IPS-NIHi7 (cell line): ENCODE data around the gene BEST4.
"Not testable (repeated sequence)": the region's sequence is repeated elsewhere in the genome, so short reads cannot be mapped to it uniquely, and the experiment has no call there.

Source experiments
- DNase-seq: peaks from one replicate; pipeline ENCODE4 v3.0.0; 2012; ENCODE audit warnings: mixed read lengths; ENCODE audit errors: extremely low spot score

The BEST4 gene

DNA sequence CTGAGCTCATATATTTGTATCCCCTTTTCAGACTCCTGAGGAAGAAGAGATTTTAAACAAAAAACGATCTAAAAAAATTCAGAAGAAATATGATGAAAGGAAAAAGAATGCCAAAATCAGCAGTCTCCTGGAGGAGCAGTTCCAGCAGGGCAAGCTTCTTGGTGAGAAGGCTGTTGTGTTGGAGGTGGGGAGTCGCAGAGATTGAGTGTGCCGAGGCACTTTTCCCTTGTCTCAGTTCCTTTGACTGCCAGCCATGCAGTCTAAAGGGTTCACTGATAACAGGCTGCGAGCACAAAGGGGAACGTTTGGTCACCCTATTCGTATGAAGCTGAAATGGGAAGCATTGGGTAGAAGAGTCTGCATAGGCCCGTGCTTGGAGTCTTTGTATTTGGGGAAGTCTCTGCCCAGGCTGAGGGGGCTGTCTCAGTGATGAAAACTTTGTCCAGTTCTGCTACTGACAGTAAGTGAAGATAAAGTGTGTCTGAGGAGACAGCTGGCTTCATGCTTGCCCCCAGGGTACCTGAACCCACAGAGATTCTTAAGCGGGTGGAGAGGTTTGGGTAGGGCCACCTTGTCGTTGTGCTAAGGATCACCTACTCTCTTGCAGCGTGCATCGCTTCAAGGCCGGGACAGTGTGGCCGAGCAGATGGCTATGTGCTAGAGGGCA lies 9.9 kb downstream of the BEST4 start:
- no peak for DNase-seq

DNA sequence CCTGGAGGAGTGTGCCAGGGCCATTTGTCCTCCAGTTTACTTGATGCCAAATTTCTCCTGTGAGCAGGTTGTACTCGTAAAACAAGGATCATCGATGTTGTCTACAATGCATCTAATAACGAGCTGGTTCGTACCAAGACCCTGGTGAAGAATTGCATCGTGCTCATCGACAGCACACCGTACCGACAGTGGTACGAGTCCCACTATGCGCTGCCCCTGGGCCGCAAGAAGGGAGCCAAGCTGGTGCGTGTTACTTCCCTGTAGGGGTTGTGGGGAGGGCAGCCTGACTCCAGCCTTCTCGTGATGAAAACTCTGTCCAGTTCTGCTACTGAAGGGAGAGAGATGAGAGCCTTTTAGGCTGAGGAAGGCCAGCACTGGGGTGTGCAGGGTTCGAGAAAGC lies 10.4 kb downstream of the BEST4 start:
- no peak for DNase-seq

DNA sequence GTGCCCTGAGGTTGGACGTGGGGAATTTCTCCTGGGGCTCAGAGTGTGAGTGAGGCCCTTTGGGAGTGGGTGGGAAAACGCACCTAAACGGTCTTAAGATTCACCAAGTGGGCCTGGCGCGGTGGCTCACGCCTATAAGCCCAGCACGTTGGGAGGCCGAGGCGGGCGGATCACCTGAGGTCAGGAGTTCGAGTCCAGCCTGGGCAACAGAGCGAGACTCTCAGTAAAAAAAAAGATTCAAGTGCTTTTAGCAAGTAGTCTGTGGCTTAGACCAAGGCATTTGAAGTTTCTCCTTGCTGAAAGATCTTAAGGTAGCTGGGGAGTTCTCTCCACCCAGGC lies 11.3 kb downstream of the BEST4 start:
- DNase-seq, result no peak

DNA sequence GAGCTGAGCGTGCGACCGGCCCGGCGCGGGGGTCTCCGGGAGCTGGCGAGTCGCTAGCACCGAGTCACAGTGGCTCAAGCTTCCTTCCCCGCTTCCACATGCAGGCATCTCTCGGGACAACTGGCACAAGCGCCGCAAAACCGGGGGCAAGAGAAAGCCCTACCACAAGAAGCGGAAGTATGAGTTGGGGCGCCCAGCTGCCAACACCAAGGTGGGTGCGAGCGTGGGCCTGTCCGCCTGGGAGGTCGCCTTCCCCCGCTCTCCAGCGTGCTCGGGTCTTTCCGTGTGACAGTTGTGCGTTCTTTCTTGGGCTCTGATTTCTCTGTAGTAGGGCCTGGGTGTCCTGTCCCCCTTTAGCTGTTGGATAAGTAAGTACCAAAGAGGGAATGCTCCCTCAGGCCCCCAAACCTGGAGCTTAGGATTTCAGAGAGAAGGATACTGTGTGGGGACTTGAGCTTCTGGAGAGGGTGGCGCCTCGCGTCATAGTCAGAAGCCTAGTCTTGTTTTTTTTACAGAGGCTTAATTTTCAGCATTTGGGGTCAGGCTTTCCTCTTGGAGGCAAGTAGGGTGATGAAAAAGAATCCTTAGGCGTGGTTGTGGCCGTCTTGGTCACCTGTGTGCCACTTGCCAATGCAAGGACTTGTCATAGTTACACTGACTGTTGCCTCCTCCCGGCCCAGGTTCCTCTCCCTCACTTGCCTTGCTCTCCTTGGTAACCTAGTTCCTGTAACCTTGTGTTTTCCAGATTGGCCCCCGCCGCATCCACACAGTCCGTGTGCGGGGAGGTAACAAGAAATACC lies 11.8 kb downstream of the BEST4 start:
- no peak for DNase-seq

DNA sequence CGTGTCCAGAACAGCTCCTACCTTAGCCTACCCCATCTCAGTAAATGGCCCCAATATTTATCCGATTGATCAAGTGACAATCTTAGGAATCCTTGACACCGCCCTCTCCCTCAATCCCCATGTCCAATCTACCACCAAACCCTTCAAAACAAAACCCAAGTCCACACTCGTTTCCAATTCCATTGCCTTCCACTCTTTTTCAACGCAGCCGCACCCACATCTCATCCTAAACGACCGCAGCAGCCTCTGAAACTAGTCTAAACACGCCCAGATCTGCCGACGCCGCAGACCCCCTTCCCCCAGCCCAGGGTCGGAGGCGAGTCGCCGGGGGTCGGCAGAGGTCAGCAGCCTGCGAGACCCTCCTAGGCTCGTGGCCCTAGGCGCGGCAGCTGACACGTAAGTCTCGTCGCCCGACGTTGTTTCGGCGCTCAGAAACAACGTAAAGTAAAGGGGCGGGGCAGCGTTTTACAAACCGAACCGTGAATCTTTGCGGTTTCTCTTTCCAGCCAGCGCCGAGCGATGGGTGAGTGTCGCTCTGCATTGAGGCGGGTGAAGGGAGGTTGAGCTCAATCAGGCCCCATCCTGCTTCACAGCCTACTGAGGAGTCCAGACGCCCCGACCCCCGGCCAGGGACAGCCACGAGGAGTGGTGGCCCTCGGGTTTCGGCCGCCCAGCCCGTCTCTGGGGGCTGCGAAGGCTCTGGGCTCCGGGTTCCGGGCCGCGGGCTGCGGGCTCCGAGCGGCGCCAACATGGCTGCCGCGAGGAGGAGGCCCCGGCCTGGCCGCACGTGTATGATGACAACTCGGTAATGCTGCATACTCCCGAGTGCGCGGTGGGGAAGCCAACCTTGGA lies 12.7 kb downstream of the BEST4 start, which contains the start of gene RPS8:
TSS of gene RPS8 (plus strand) at position 463 of the 852 bp plus-strand sequence. CDS start at position 520, 57 bp downstream.
- DNase-seq, result peak; percentile 93

DNA sequence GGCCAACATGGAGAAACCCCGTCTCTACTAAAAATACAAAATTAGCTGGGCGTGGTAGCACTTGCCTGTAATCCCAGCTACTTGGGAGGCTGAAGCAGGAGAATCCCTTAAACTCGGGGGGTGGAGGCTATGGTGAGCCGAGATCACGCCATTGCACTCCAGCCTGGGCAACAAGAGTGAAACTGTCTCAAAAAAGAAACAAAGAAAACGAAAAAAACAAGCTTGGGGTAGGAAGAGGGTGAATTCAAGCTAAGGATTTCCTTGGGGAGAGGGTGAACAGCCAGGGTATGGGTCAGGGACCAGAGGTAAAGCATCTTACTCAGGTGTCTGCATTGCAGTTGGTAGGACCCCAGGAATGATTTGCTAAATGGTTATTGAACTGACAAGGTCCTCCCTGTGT lies 21.5 kb downstream of the BEST4 start:
- DNase-seq, result not testable (repeated sequence)

DNA sequence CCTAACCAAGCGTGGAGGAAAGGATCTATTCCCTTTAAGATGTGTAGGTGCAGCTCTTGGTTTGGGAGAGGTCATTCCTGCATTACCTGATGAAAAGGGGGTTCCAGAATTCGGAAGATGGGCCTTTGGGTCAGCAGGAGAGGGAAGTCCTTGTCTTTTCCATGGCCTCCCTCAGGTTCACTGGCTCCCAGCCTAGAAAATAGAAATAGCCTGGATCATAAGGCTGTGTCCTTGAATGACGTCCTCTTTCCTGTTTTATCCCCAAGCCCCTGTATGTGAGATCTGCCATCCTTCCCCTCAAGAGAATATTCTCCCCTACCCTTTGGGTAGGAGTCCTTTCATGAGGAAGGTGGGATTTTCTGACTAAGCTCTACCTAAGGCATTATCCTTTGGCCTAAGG lies 27.1 kb downstream of the BEST4 start:
- DNase-seq, result no peak

DNA sequence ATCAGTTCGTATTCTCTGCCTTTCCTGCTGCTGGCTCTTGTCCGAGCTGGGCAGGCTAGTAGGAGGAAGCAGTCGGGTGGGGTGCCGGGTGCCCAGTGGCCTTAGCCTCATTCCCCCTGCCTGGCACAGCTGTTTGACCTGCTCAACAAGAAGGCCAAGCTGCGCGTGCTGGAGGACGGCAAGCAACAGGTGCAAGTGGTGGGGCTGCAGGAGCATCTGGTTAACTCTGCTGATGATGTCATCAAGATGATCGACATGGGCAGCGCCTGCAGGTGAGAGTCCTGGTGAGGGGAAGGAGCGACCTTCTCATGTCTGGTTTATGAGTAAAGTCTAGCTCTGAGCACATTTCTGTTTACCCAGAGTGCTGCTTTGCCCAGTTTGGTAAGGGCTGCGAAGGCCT lies 28.9 kb downstream of the BEST4 start:
- DNase-seq, result no peak

DNA sequence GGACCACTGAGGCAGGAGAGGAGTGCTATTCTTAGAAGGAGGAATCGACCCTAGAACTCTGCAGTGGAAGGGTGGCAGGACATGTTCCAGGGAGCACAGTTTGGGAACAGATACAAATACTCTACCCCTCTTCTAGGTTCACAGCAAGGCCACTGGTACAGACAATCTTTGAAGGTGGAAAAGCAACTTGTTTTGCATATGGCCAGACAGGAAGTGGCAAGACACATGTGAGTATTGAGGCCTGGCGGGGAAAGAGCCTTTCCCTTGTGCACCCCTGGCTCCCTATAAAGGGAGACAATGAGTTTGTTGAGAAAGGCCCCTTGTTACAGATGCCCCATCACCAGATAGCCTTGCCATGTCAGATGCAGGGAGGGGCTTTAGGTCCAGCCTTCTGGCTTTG lies 30.6 kb downstream of the BEST4 start:
- DNase-seq, result no peak

DNA sequence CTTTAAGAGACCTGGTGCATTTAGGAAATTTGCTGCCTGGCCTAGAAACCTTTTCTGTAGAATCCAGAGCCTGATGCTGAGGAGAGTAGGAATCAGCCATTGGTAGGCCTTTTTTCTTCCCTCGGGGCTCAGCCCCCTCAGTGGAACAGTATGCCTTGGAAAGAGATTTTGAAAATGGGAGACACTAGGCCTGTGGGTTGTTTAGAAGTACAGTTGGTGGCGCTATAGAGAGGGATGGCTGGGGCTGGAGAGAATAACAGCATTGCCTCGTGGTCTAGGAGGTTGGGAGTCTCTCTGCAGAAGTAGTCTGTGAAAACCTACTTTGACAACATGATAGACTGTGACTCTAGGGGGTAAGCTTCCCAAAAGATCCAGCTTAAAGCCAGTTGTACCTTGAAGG lies 40.1 kb downstream of the BEST4 start:
- no peak for DNase-seq

DNA sequence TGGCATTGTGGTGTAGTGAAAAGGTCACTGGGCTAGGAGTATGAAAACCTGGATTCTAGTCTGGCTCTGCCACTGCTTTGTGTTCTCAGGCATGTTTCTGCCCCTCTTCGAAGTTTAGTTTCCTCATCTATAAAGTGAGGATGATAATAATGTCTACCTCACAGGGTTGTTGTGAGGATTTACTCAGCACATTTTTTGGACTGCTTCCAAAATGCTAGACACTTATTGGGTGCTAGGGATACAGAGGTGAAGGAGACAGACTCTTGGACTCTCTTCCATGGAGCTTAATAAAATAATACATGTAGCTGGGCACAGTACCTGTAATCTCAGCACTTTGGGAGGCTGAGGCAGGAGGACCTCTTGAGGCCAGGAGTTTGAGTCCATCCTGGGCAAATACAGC lies 44.8 kb downstream of the BEST4 start:
- DNase-seq, result no peak

DNA sequence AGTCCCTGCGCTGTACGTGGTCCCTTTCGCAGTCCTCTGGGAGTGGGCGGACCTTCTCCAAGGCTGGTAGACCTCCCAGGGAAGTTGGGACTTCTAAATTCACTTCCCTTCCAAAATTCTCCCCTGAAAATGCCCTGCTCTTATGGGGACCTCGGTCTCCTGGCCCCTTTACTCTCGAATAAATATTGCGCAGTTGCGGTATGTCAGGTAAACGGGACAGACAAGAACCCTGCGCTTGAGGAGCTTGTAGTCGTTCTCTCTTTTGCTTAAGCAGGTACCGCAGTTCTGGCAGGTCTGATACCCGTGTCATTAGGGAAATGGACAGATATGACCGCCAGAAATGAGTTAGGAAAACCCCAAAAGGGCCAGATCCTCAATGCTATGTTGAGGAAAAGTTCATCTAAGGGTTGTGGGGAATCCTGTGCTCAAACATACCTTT lies 47.8 kb downstream of the BEST4 start:
- peak; percentile 32 for DNase-seq

DNA sequence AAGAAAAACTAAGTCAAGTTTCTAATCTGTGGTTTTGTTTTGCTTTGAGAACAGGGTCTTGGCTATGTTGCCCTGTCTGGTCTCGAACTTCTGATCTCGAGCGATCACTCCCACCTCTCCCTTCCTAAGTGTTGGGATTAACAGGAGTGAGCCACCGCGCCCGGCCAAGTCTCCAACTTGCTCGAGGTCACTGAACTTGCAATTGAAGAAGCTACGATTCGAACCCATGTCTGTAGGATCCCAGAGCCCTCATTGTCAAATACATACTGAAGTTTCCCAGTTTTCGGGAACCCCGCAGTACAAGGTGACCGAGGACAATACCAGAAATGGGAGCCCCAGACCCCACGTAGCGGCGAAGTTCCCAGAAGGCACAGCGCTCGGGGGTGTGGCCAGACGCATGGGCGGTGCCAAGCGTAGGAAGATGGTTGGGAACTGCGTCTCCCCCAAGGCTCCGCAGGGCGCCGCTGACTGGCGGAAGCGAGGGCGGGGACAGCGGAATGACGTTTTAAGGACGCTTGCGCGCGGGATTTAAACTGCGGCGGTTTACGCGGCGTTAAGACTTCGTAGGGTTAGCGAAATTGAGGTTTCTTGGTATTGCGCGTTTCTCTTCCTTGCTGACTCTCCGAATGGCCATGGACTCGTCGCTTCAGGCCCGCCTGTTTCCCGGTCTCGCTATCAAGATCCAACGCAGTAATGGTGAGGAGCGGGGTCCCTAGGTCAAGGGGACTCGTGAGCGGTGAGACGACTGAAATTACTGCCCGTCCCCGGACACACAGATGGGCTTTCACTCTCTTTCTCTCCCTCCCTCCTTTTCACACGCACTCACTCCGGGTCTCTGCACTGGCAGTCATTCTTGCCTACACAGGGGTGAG lies 48.4 kb downstream of the BEST4 start, which contains the start of gene KIF2C:
TSS of gene KIF2C (plus strand) at position 531 of the 872 bp plus-strand sequence. CDS start at position 627, 96 bp downstream.
- DNase-seq, result peak; percentile 99

DNA sequence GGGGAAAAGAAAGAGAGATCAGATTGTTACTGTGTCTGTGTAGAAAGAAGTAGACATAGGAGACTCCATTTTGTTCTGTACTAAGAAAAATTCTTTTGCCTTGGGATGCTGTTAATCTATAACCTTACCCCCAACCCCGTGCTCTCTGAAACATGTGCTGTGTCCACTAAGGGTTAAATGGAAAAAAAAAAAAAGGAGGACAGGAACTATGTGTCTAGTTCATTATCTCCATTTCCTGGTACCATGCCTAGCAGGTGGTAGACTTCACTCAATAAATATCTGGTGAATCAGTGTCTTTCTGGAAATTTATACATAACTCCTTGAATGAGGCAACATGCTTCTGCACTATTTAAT lies 49.0 kb downstream of the BEST4 start:
- DNase-seq, result not testable (repeated sequence)

DNA sequence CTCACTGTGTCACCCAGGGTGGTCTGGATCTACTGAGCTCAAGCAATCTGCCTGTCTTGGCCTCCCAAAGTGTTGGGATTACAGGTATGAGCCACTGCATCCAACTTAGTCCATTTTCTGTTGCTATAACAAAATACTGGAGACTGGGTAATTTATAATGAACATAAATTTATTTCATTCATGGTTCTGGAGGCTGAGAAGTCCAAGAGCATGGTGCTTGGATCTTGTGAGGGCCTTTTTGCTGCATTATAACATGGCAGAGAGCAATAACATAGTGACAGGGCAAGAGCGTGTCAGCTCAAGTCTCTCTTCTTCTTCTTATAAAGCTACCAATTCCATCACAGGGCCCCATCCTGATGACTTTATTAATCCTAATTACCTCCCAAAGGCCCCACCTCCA lies 52.0 kb downstream of the BEST4 start:
- DNase-seq, result no peak

DNA sequence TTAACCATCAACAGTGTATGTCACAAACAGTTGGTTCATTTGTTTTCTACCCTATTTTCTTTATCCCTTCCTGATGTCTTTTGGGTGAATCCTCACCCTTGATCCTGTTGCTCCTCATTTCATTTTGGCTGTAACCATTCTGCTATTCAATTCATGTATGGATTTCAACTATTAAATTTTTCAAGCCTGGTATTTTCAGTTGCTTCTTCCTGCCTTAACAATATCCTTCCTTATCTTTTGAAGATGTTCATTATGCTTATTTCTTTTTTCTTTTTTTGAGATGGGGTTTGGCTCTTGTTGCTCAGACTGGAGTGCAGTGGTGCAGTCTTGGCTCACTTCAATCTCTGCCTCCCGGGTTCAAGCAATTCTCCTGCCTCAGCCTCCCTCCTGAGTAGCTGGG lies 54.2 kb downstream of the BEST4 start:
- no peak for DNase-seq
